ENCODE results near the gene GPRC5D. TPM values are rescaled to one million over a fixed set of nuclear protein-coding genes. Genes with fewer than 3 reads are reported as not detected.

GPRC5D gene
- polyA plus RNA-seq, 3 donors = 0.49 TPM; not detected in 2

GRCh38 chr12:12891080-12891880 is 60.7 kb downstream of the GPRC5D start, which contains the start of gene GPRC5A:
Gene GPRC5A, plus strand, starts transcription at chr12:12891562. Its CDS starts 16,688 bp downstream, at chr12:12908250.
- peak within 1 kb of the TSS; percentile 46 for H3K9ac ChIP-seq (ENCODE audit: insufficient read depth, low read length, poor library complexity, severe bottlenecking)
- H4K20me1 ChIP-seq (ENCODE audit: insufficient read depth, low read length) = no peaks in the 10 kb centered on the region
- peaks cover 0 to 9% of the 10 kb centered on the region in 2 donors for H3K9me3 ChIP-seq (replicated peaks in 1 of 2; ENCODE audit: control insufficient read depth in 1 of 2, insufficient read depth in 1 of 2, low read length in 2 of 2)
- peak; percentile 44 to 79 (median 54) for DNase-seq
- Mint-ChIP-seq H3K27me3 (ENCODE audit: low read depth in 3 of 3) (peaks cover 36 to 58% (median 41%) of the 10 kb centered on the region in 3 donors), H3K36me3 (no peaks in the 10 kb centered on the region), H3K4me1 (peaks cover 16% of the 10 kb centered on the region), H3K4me3 (peak within 1 kb of the TSS; percentile 68 to 90), H3K9me3 (peaks cover 0 to 6% (median 2%) of the 10 kb centered on the region in 7 donors), H3K27ac (peak within 1 kb of the TSS in 5 of 7 donors; percentile 23 to 82 (median 50))
- H3K4me3 ChIP-seq (replicated peaks in 1 of 3; ENCODE audit: low read depth in 2 of 3, low read length in 3 of 3) = peak within 1 kb of the TSS; percentile 2 to 65 (median 17)
- H2AFZ ChIP-seq (ENCODE audit: insufficient read depth, low read depth, low read length, poor library complexity, severe bottlenecking) = peak within 1 kb of the TSS; percentile 65
- H3K27ac ChIP-seq (ENCODE audit: low read depth in 1 of 2, low read length in 2 of 2) = no peak within 1 kb of the TSS
- intact Hi-C loops (cut with micrococcal nuclease) = no loop called here
- H3K27me3 ChIP-seq (ENCODE audit: control insufficient read depth in 2 of 2, insufficient read depth in 2 of 2, low read length in 2 of 2) = peaks cover 13 to 39% of the 10 kb centered on the region in 2 donors
- no peak for TF ChIP-seq CTCF (IDR thresholded peaks at IDR 0.05)
- no peaks in the 10 kb centered on the region for H3K36me3 ChIP-seq (replicated peaks in 1 of 2; ENCODE audit: control insufficient read depth in 1 of 2, insufficient read depth in 2 of 2, low read length in 2 of 2)
- no peaks in the 10 kb centered on the region for H3K79me2 ChIP-seq (ENCODE audit: insufficient read depth, low read length)
- under 1% methylated on average over 41 of the region's 50 CpGs for WGBS (ENCODE audit: insufficient coverage)
- peaks cover 13 to 15% of the 10 kb centered on the region in 2 donors for H3K4me1 ChIP-seq (ENCODE audit: control insufficient read depth in 1 of 2, insufficient read depth in 2 of 2, low read length in 2 of 2)
- peak within 1 kb of the TSS; percentile 73 for H3K4me2 ChIP-seq (replicated peaks; ENCODE audit: extremely low read depth, low read length, poor library complexity, severe bottlenecking)

Small RNA genes lying within 50 kb of the gene (small RNA-seq; reads per million reads assigned to genes)
- gene RF00604 (ENCODE audit: insufficient read length, low read depth) = not detected

Other genes with a start within 250 kb of the GPRC5D start
- gene CDKN1B, start 234.8 kb downstream of the GPRC5D start, polyA plus RNA-seq = 10 to 100 TPM in 1 of 3 donors, 1 to 10 TPM in 2; 9.2 to 98.1 (median 9.5) TPM
- gene APOLD1, start 166.5 kb downstream of the GPRC5D start, polyA plus RNA-seq = under 1 TPM in 2 of 3 donors, not detected in 1; 0.08 to 0.21 TPM
- 10 to 100 TPM; 27.6 to 35.2 (median 30.1) TPM for gene DDX47, start 138.8 kb downstream of the GPRC5D start, polyA plus RNA-seq
- under 1 TPM in 1 of 3 donors, not detected in 2; 0.43 TPM for gene GPRC5A, start 60.6 kb downstream of the GPRC5D start, polyA plus RNA-seq
- 10 to 100 TPM; 33.4 to 89.3 (median 71.3) TPM for gene HEBP1, start 48.1 kb upstream of the GPRC5D start, polyA plus RNA-seq
- 1 to 10 TPM; 1.6 to 3.2 (median 2.0) TPM for gene FAM234B, start 92.2 kb upstream of the GPRC5D start, polyA plus RNA-seq
- gene GSG1, start 151.5 kb upstream of the GPRC5D start, polyA plus RNA-seq = not detected
- gene EMP1, start 244.6 kb upstream of the GPRC5D start, polyA plus RNA-seq = 1 to 10 TPM; 2.7 to 6.3 (median 3.1) TPM